Body of pancreas (tissue), 4 donors: ENCODE data around the gene ADAMTS17.

Experiments
- POLR2A ChIP-seq, 3 donors: fragments of 450-650 bp; IDR thresholded peaks; one replicate each; pipeline ENCODE4 v1.6.1; 2016; ENCODE audit warnings: antibody characterized with exemption in 3 of 3, mild to moderate bottlenecking in 2 of 3
- TF ChIP-seq, protein P1 (sequence below), 7 experiments: fragments of 450-650 bp in 4 of 7; fragments of 200-600 bp in 3 of 7; sonication (generic) in 3 of 7; IDR thresholded peaks; one replicate each; pipeline ENCODE4 v1.5.1; 2016 to 2019; ENCODE audit warnings: antibody characterized with exemption in 7 of 7

DNA sequence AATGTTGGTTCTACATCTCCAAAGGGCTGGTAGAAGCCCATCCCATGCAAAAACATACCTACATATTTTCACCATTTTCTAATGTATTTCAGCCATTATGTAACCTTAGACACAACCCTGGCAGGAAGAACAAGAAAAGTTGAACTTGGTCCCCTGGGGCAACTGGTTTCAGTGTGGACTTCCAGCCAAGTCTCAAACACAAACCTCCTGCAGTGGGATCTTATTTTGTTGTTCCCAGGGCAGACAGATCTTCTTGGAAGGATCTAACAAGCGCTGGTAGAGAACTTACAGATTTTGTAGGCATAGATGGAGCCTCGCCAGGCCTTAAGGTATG is 96.3 kb downstream of the ADAMTS17 start:
- TF ChIP-seq, protein P1, sequence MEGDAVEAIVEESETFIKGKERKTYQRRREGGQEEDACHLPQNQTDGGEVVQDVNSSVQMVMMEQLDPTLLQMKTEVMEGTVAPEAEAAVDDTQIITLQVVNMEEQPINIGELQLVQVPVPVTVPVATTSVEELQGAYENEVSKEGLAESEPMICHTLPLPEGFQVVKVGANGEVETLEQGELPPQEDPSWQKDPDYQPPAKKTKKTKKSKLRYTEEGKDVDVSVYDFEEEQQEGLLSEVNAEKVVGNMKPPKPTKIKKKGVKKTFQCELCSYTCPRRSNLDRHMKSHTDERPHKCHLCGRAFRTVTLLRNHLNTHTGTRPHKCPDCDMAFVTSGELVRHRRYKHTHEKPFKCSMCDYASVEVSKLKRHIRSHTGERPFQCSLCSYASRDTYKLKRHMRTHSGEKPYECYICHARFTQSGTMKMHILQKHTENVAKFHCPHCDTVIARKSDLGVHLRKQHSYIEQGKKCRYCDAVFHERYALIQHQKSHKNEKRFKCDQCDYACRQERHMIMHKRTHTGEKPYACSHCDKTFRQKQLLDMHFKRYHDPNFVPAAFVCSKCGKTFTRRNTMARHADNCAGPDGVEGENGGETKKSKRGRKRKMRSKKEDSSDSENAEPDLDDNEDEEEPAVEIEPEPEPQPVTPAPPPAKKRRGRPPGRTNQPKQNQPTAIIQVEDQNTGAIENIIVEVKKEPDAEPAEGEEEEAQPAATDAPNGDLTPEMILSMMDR (IDR thresholded peaks at IDR 0.05) = no peak
- TF ChIP-seq POLR2A (IDR thresholded peaks at IDR 0.05) = no peak
